ENCODE data around the gene DPYD.

- no peak for TF ChIP-seq CTCF (IDR thresholded peaks at IDR 0.05)
- no peak for TF ChIP-seq POLR2A (IDR thresholded peaks at IDR 0.05)
These were observed 708.2 kb downstream of the DPYD start for GRCh38 chr1:97212671-97213070.
